Subcutaneous adipose tissue (tissue), 4 donors: ENCODE results near the gene WDR31. TPM values are rescaled to one million over a fixed set of nuclear protein-coding genes. Genes with fewer than 3 reads are reported as not detected.

Experiments used
- total RNA-seq, 4 donors: library from RNA; depleted of rRNA; stranded (reverse); fragments of >200 nt; gene quantifications; one replicate each; pipeline ENCODE4 v1.1.0, GENCODE V29; 2016
- TF ChIP-seq, protein P1 (sequence below): fragments of 450-650 bp; IDR thresholded peaks from one replicate; pipeline ENCODE4 v1.5.1; 2016; ENCODE audit warnings: low read depth, mild to moderate bottlenecking, control low read depth, antibody characterized with exemption, moderate library complexity

WDR31 gene
- total RNA-seq, 4 donors from 2014 or later = 1.4 to 5.7 (median 2.3) TPM

DNA sequence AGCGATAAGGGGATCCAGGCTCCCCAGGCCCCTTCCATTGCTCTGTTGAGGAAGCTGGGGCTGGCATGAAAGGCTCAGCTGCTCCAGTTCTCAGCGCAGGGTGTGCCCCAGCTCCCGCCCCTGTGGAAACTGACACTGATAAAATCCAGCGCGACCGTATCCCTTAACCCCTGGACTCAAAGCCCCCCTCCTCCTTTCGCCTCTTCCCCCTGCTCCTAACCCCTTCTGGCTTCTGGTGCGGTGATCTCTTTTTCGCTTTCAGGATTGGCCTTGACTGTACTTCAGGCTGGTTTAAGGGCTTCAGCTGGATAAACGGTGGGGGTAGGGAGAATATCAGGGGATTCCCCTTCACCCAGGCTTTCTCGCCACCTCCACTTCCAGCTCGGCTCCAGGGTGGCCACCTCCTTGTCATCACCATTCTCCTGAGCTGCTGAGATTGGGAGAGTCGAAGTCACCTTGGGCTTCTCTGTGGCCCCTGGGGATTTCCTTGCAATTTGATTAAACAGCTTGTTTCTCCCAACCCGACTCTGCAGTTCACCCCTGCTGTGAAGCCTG is 10.1 kb upstream of the WDR31 start:
- TF ChIP-seq, protein P1, sequence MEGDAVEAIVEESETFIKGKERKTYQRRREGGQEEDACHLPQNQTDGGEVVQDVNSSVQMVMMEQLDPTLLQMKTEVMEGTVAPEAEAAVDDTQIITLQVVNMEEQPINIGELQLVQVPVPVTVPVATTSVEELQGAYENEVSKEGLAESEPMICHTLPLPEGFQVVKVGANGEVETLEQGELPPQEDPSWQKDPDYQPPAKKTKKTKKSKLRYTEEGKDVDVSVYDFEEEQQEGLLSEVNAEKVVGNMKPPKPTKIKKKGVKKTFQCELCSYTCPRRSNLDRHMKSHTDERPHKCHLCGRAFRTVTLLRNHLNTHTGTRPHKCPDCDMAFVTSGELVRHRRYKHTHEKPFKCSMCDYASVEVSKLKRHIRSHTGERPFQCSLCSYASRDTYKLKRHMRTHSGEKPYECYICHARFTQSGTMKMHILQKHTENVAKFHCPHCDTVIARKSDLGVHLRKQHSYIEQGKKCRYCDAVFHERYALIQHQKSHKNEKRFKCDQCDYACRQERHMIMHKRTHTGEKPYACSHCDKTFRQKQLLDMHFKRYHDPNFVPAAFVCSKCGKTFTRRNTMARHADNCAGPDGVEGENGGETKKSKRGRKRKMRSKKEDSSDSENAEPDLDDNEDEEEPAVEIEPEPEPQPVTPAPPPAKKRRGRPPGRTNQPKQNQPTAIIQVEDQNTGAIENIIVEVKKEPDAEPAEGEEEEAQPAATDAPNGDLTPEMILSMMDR = no peak

DNA sequence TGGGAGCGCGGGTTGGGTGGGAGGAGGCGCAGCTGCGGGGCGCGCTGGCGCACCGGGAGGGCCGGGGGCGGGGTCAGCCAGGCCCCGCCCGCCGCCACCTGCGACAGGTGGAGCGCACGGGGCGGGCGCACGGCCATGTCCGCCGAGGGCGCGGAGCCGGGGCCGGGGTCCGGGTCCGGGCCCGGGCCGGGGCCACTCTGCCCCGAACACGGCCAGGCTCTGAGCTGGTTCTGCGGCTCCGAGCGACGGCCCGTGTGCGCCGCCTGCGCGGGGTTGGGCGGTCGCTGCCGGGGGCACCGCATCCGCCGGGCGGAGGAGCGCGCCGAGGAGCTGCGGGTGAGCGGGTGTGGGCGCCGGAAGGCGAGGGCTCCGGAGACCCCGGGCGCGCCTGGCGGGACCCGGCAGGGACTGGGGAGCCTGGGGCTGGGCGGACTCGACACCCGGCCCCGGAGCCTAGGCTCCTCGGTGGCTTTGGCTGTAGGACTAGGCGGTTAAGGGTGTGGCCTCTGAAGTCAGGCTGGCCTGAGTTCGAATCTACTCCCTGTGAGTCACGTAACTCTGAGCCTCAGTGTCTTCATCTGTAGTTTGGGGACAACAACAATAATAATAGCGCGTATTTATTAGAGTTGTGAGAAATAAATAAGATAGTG is 9.5 kb upstream of the WDR31 start, which contains the start of gene BSPRY:
Gene BSPRY (plus strand): TSS at position 97 of the 650 bp plus-strand sequence. CDS start 39 bp downstream, at position 136.
- TF ChIP-seq, protein P1 = no peak

GRCh38 chr9:113349066-113349444 is 9.0 kb upstream of the WDR31 start:
- TF ChIP-seq, protein P1 = no peak

DNA sequence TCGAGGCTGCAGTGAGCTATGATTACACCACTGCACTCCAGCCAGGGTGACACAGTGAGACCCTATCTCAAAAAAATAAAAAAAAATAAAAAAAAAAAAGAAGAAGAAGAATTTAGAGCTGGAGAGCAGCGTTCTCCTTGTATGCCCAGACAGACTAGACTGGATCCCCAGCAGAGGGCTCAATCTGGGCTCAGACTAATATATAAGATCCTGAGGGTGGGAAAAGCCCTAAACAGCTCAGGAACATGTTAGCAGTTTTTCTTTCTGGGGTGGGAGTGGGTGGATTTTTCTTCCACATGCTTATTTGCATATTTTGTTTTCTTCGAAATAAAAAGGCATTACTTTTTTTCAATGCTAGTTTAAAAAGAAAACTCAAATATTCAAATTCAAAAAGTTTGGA is 8.4 kb upstream of the WDR31 start:
- TF ChIP-seq, protein P1 = no peak

GRCh38 chr9:113345671-113346070 is 5.6 kb upstream of the WDR31 start:
- TF ChIP-seq, protein P1 = no peak

GRCh38 chr9:113345190-113345589 is 5.1 kb upstream of the WDR31 start:
- TF ChIP-seq, protein P1 = no peak

DNA sequence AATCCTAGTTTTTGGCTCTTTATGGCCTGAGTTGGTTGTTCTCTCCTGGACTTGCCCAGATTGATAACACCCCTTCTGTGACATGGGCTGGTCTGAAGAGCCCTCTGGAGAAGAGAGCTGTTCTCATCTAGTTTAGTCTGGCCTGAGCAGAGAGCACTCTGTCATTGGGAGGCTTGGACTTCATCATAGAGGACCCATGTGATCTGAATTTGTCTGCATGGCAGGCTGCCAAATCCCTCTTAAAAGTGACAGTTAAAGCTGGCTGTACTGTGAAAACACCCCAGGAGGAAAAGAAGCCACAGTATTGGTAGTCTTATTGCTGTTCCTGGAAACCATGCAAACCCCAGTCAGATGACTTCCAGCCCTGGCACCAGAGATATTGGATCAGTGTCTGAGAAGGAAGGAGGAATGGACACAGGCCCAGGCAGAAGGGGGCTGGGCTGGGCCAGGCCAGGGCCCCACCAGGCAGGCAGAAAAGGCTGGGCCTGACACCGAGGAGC is 3.7 kb upstream of the WDR31 start:
- TF ChIP-seq, protein P1 = no peak
